Measurements from ENCODE around the gene TNIK.

DNA sequence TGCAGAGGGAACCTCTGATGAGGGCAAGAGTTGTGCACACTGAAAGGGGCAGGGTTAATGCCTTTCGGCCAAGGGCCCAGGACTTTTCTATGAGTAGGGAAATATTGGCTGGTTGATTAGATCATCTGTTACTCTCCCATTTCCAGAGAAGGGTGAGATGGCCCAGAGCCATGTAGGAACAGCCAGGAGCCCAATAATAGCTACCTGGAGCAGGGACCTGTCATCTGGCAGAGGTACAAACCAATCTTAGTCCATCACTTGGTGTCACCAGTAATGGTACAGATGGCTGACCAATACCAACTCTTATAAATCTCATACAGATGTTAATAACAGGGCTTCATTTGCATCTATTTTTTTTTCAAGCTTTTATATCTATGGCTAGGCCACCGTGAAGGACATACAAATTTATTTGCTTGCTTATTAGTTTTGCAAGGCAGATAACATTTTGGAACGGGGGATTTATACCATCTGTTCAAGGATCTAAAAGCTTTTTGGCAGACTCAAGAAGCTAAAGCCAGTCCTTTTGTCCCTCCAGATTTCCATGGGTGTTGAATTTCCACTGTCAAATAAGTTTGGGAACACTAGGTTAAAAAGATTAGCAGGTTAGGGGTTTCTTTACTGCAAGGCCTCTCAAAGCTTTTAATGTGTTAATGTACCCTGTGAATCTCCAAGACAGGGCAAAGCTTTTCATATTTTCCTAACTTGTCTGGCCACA lies 79.3 kb downstream of the TNIK start:
- TF ChIP-seq, protein P1, sequence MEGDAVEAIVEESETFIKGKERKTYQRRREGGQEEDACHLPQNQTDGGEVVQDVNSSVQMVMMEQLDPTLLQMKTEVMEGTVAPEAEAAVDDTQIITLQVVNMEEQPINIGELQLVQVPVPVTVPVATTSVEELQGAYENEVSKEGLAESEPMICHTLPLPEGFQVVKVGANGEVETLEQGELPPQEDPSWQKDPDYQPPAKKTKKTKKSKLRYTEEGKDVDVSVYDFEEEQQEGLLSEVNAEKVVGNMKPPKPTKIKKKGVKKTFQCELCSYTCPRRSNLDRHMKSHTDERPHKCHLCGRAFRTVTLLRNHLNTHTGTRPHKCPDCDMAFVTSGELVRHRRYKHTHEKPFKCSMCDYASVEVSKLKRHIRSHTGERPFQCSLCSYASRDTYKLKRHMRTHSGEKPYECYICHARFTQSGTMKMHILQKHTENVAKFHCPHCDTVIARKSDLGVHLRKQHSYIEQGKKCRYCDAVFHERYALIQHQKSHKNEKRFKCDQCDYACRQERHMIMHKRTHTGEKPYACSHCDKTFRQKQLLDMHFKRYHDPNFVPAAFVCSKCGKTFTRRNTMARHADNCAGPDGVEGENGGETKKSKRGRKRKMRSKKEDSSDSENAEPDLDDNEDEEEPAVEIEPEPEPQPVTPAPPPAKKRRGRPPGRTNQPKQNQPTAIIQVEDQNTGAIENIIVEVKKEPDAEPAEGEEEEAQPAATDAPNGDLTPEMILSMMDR (IDR thresholded peaks at IDR 0.05): no peak
- no peak for TF ChIP-seq ZFX (IDR thresholded peaks at IDR 0.05; ENCODE audit: borderline replicate concordance)
